ENCODE data around the gene SH3D19.

DNA sequence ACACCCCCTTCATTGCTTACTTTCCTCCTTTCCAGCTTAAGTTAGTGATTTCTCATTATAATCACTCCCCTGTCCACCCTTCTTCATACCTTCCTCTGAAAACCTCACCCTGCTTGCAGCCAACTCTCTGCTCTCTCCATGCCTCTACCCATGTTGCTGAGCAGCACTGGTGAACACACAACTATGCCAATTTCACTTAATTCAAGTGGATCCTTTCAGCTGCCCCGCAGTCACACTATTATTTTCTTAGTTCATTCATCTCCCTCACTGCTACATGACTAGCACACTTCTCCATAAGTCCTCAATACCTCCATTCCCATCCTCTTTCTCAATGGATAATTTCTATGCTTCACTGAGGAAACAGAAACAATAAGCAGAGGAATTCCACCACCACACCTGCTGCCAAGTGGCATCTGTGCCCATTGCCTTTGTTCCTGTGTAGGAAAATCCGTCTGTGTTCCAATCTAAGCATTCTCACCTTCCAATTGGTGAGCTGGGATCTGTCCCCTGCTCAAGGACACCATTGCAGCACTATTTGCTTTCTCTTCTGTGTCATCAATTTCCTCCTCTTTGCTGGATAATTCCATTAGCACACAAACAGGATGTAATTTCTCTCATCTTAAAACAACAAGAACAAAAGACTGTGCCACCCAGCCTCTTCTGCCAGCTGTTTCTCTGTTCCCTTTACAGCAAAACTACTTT, 73.7 kb downstream of the SH3D19 start:
- TF ChIP-seq, protein P1, sequence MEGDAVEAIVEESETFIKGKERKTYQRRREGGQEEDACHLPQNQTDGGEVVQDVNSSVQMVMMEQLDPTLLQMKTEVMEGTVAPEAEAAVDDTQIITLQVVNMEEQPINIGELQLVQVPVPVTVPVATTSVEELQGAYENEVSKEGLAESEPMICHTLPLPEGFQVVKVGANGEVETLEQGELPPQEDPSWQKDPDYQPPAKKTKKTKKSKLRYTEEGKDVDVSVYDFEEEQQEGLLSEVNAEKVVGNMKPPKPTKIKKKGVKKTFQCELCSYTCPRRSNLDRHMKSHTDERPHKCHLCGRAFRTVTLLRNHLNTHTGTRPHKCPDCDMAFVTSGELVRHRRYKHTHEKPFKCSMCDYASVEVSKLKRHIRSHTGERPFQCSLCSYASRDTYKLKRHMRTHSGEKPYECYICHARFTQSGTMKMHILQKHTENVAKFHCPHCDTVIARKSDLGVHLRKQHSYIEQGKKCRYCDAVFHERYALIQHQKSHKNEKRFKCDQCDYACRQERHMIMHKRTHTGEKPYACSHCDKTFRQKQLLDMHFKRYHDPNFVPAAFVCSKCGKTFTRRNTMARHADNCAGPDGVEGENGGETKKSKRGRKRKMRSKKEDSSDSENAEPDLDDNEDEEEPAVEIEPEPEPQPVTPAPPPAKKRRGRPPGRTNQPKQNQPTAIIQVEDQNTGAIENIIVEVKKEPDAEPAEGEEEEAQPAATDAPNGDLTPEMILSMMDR (IDR thresholded peaks at IDR 0.05), result no peak
- no peak for TF ChIP-seq EP300 (IDR thresholded peaks at IDR 0.05)
